Measurements from ENCODE around the gene UAP1L1. TPM values are rescaled to one million over a fixed set of nuclear protein-coding genes. Genes with fewer than 3 reads are reported as not detected.
A peak's percentile ranks its signal among the peaks of the same experiment; 100 is the strongest.

Gene UAP1L1
- total and polyA plus RNA-seq, 9 of the 15 experiments (the other 6 are each of a cell fraction or from before 2014, with no cell fraction given) = 0.20 to 8.6 (median 3.7) TPM

DNA sequence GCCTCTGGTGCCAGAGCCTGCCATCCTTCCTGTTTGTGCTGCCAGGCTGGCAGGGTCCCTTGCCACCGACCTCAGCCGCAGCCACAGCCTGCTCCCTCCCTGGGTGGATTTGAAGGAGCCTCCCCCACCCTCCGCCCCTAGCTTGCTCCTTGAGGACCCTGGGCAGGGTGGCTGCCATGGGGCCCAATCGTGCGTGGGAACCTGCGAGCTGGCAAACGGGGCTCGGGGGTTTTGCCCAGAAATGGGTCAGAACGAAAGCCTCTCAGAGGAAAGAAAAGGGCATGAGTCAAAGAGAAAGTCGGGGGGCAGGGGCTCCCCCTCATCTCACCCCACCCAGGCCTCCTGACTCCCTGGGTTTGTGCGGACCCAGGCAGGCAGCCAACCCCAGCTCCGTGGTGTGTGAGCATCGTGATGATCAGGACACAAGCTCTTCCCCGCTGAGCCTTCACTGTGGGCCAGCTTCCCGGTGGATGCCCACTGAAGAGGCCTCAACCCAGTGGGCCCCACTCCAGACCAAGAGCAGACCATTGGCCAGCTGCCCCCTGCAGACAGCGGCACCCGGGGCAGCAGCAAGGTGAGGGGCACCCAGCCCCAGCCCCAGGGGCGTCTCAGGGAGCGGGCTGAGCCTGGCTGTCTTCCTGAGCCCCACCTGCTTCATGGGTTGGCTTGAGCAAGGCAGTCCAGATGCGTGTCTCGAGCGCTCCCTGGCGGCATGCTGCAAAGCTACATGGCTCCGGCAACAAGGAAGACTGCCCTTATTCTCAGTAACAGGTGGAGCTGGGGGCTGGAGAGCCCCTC, 42.4 kb upstream of the UAP1L1 start (continued):
- TF ChIP-seq FOXK2 (conservative IDR thresholded peaks at IDR 0.05 in 1 of 2, IDR thresholded peaks at IDR 0.05 in 1 of 2; ENCODE audit: low read depth in 2 of 2) (0 out of 4 replicates have a peak, but pooled peaks have one; percentile 15 to 20), CEBPB (tag; IDR thresholded peaks at IDR 0.05) (0 out of 2 replicates have a peak, but pooled peaks have one; percentile 22), RCOR1 (IDR thresholded peaks at IDR 0.05; ENCODE audit: borderline replicate concordance in 1 of 2, low read depth in 2 of 2, low read length in 2 of 2) (0 out of 4 replicates have a peak, but pooled peaks of 1 of the 2 experiments have one; percentile 15), ATF7 (IDR thresholded peaks at IDR 0.05) (0 out of 2 replicates have a peak, but pooled peaks have one; percentile 50), ARHGAP35 (IDR thresholded peaks at IDR 0.05; ENCODE audit: partially characterized antibody) (no peak), SNRNP70 (optimal IDR thresholded peaks at IDR 0.05; ENCODE audit: low read depth, low read length) (no peak), GATA2 (CRISPR knock-in tag; IDR thresholded peaks at IDR 0.05) (no peak), RBM39 (optimal IDR thresholded peaks at IDR 0.05; ENCODE audit: low read depth, low read length) (no peak), L3MBTL2 (IDR thresholded peaks at IDR 0.05) (no peak), RAD21 (CRISPR knock-in tag; conservative IDR thresholded peaks at IDR 0.05 in 1 of 2, IDR thresholded peaks at IDR 0.05 in 1 of 2) (peak; percentile 85 to 95), COPS2 (conservative IDR thresholded peaks at IDR 0.05) (no peak), MXI1 (IDR thresholded peaks at IDR 0.05; ENCODE audit: low read depth, low read length) (no peak), PHB (CRISPR knock-in tag; IDR thresholded peaks at IDR 0.05) (no peak), SP2 (IDR thresholded peaks at IDR 0.05; ENCODE audit: extremely low read depth, low read depth, low read length, poor library complexity, severe bottlenecking) (no peak), GTF2A2 (tag; IDR thresholded peaks at IDR 0.05) (no peak), GTF2E2 (tag; IDR thresholded peaks at IDR 0.05) (no peak), NFATC3 (IDR thresholded peaks at IDR 0.05) (no peak), ZNF174 (CRISPR knock-in tag; IDR thresholded peaks at IDR 0.05) (no peak), ATF1 (CRISPR knock-in tag; IDR thresholded peaks at IDR 0.05) (no peak), ATF1 (tag; IDR thresholded peaks at IDR 0.05) (no peak), MAZ (CRISPR knock-in tag; conservative IDR thresholded peaks at IDR 0.05 in 1 of 2, IDR thresholded peaks at IDR 0.05 in 1 of 2) (peak; percentile 17 to 72; a peak in 2 of 4 replicates), FOXP1 (CRISPR knock-in tag; IDR thresholded peaks at IDR 0.05) (no peak), FOXM1 (IDR thresholded peaks at IDR 0.05; ENCODE audit: low read depth) (no peak), FOXM1 (CRISPR knock-in tag; IDR thresholded peaks at IDR 0.05; ENCODE audit: low read depth) (no peak)
- TF ChIP-seq, protein P1, sequence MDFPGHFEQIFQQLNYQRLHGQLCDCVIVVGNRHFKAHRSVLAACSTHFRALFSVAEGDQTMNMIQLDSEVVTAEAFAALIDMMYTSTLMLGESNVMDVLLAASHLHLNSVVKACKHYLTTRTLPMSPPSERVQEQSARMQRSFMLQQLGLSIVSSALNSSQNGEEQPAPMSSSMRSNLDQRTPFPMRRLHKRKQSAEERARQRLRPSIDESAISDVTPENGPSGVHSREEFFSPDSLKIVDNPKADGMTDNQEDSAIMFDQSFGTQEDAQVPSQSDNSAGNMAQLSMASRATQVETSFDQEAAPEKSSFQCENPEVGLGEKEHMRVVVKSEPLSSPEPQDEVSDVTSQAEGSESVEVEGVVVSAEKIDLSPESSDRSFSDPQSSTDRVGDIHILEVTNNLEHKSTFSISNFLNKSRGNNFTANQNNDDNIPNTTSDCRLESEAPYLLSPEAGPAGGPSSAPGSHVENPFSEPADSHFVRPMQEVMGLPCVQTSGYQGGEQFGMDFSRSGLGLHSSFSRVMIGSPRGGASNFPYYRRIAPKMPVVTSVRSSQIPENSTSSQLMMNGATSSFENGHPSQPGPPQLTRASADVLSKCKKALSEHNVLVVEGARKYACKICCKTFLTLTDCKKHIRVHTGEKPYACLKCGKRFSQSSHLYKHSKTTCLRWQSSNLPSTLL (IDR thresholded peaks at IDR 0.05) = no peak
- TF ChIP-seq, protein P2, sequence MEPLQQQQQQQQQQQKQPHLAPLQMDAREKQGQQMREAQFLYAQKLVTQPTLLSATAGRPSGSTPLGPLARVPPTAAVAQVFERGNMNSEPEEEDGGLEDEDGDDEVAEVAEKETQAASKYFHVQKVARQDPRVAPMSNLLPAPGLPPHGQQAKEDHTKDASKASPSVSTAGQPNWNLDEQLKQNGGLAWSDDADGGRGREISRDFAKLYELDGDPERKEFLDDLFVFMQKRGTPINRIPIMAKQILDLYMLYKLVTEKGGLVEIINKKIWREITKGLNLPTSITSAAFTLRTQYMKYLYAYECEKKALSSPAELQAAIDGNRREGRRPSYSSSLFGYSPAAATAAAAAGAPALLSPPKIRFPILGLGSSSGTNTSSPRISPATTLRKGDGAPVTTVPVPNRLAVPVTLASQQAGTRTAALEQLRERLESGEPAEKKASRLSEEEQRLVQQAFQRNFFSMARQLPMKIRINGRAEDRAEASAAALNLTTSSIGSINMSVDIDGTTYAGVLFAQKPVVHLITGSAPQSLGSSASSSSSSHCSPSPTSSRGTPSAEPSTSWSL (CRISPR knock-in tag; IDR thresholded peaks at IDR 0.05; ENCODE audit: borderline replicate concordance) = no peak

Measured in K562 (cell line).